Activated CD4-positive, alpha-beta T cell treated with anti-CD3 and anti-CD28 coated beads for 36 hours (primary cell): Measurements from ENCODE around the gene COL7A1. TPM values are rescaled to one million over a fixed set of nuclear protein-coding genes. Genes with fewer than 3 reads are reported as not detected.
A peak's percentile ranks its signal among the peaks of the same experiment; 100 is the strongest.

Experiments used
- ATAC-seq: fragments of 200-7000 bp; cut with Tn5 transposase; one replicate; pipeline ENCODE4 v1.10.0; 2021; ENCODE audit warnings: mild to moderate bottlenecking, moderate library complexity
- CTCF ChIA-PET: fragments of 350-600 bp; sonication (Branson Sonifier 250); formaldehyde crosslinking; loops from one replicate; lab custom pipeline; 2021; ENCODE audit warnings: antibody characterized with exemption; lab: Charles Lee
- POLR2A ChIA-PET: fragments of 350-600 bp; sonication (Branson Sonifier 250); formaldehyde crosslinking; loops from one replicate; lab custom pipeline; 2021; ENCODE audit warnings: antibody characterized with exemption, inconsistent platforms; lab: Charles Lee
- DNase-seq: peaks from one replicate; pipeline ENCODE4 v3.0.0-alpha.2; 2020
- H3K27ac Mint-ChIP-seq: one replicate; pipeline ENCODE4 v1.8.0; 2021; ENCODE audit warnings: mixed read lengths
- H3K27me3 Mint-ChIP-seq: one replicate; pipeline ENCODE4 v1.8.0; 2021; ENCODE audit warnings: mixed read lengths
- H3K36me3 Mint-ChIP-seq: one replicate; pipeline ENCODE4 v1.8.0; 2021; ENCODE audit warnings: low read depth, mixed read lengths
- H3K4me1 Mint-ChIP-seq: one replicate; pipeline ENCODE4 v1.8.0; 2021; ENCODE audit warnings: mixed read lengths
- H3K4me3 Mint-ChIP-seq: one replicate; pipeline ENCODE4 v1.8.0; 2021; ENCODE audit warnings: mild to moderate bottlenecking, moderate library complexity, mixed read lengths
- H3K9me3 Mint-ChIP-seq: one replicate; pipeline ENCODE4 v1.8.0; 2021; ENCODE audit warnings: low read depth, mixed read lengths
- intact Hi-C, 2 experiments: fragments of 100-400 bp; cut with DNase I in 1 of 2; cut with micrococcal nuclease in 1 of 2; formaldehyde crosslinking; loops; one replicate each; pipeline versions ENCODE4 v1.14.2 to v1.15.1; 2022 to 2024; cut with DNase I, micrococcal nuclease
- total RNA-seq, 2 experiments: library from RNA; stranded (reverse); gene quantifications; one replicate each; pipeline ENCODE4 v1.2.3, GENCODE V29; 2021

COL7A1 gene
- total RNA-seq, 2 experiments from 2014 or later: 0.65 to 0.85 TPM

- peak; percentile 96 for ATAC-seq
- Mint-ChIP-seq H3K4me1 (peaks cover 9% of the 10 kb centered on the region), H3K9me3 (no peaks in the 10 kb centered on the region), H3K27me3 (no peaks in the 10 kb centered on the region), H3K4me3 (no peak overlapping the region), H3K27ac (no peak overlapping the region), H3K36me3 (peaks cover 30% of the 10 kb centered on the region)
- DNase-seq: peak; percentile 89
- CTCF ChIA-PET: interaction anchor here (0.5 to 4.0 kb wide), 23 partner anchors 8 to 280 kb away, joined by 3 to 39 read pairs (median 4); partner anchors contain the start of genes ATRIP, CCDC51, PFKFB4 and SHISA5
- POLR2A ChIA-PET: no interaction called here
- intact Hi-C loops: loop anchor here (1.0 to 5.0 kb wide), 6 partner anchors 82 to 316 kb away; partner anchors contain the start of gene ATRIP (in 1 of the 2)
These were observed 46.1 kb downstream of the COL7A1 start for GRCh38 chr3:48548729-48549705.

DNA sequence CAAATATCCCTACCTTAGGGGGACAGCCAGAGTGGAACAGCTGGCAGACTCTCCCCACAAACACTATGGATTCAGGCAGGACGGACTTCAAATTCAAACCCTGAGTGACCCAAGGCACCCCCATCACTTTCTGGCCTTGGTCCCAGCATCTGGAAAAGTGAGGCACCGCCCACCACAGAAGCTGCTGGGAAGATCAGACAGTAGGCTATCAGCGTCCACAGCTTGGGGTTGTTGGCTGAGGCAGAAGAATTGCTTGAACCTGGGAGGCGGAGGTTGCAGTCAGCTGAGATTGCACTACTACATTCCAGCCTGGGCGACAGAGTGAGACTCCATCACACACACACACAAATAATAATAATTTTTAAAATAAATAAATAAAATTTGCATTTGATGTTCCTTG is 47.0 kb downstream of the COL7A1 start:
- Mint-ChIP-seq H3K4me3 (no peak overlapping the region), H3K4me1 (peaks cover 9% of the 10 kb centered on the region), H3K27ac (no peak overlapping the region), H3K27me3 (no peaks in the 10 kb centered on the region), H3K36me3 (peaks cover 36% of the 10 kb centered on the region), H3K9me3 (no peaks in the 10 kb centered on the region)
- ChIA-PET POLR2A (no interaction called here), CTCF (interaction anchor here (0.6 to 3.9 kb wide), 9 partner anchors 8 to 1128 kb away, joined by 3 to 29 read pairs (median 4); partner anchors contain the start of gene PFKFB4)
- intact Hi-C loops: loop anchor here (1.0 to 5.0 kb wide), 6 partner anchors 81 to 315 kb away; partner anchors contain the start of gene ATRIP (in 1 of the 2)
- DNase-seq (no peak), ATAC-seq (no peak)

DNA sequence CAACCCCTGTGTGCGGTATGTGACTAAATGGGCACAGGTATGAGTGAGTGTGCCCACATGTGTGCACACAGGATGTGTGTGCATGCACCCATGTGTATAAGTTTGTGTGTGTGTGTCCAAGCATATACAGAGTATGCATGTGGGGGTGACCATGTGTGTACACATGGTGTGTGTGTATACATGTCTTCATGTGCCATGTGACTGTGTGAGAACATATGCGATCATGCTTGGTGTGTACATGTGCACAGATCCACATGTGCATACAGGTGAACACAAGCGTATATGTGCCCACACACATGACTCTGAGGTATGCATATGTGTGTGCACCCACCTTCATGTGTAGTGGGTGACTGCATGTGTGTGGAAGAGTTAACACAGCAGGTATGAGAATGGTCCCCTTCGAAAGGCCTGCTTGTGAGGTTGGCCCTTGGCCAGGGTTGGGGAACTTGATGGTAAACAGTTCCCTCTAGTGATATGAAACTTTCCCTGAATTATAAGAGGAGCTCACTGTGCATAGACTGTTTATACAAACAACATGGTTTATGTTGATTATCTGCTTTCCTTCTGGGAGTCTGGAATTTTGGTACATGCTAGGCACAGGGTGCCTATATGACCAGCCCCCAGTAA is 48.8 kb downstream of the COL7A1 start:
- intact Hi-C loops: loop anchor here in 1 of 2 experiments (5.0 kb wide), 1 partner anchor 79 kb away; a partner anchor contains a TSS

GRCh38 chr3:48544141-48544540 is 51.0 kb downstream of the COL7A1 start:
- Mint-ChIP-seq H3K4me3 (no peak overlapping the region), H3K4me1 (peaks cover 9% of the 10 kb centered on the region), H3K27ac (no peak overlapping the region), H3K9me3 (no peaks in the 10 kb centered on the region), H3K36me3 (peaks cover 43% of the 10 kb centered on the region), H3K27me3 (no peaks in the 10 kb centered on the region)
- CTCF ChIA-PET: interaction anchor here (2.1 kb wide), 1 partner anchor 108 kb away, joined by 10 read pairs; no protein-coding TSS in a partner anchor
- intact Hi-C loops: no loop called here
- DNase-seq (no peak), ATAC-seq (no peak)
- POLR2A ChIA-PET: no interaction called here

More for the DNA sequence above, 48.8 kb downstream of the COL7A1 start:
- Mint-ChIP-seq H3K27ac (no peak overlapping the region), H3K9me3 (no peaks in the 10 kb centered on the region), H3K4me1 (peaks cover 9% of the 10 kb centered on the region), H3K36me3 (peaks cover 41% of the 10 kb centered on the region), H3K4me3 (no peak overlapping the region), H3K27me3 (no peaks in the 10 kb centered on the region)
- CTCF ChIA-PET: interaction anchor here (0.9 to 3.9 kb wide), 4 partner anchors 11 to 146 kb away, joined by 3 to 29 read pairs (median 6); no protein-coding TSS in a partner anchor
- DNase-seq (no peak), ATAC-seq (no peak)
- POLR2A ChIA-PET: no interaction called here

DNA sequence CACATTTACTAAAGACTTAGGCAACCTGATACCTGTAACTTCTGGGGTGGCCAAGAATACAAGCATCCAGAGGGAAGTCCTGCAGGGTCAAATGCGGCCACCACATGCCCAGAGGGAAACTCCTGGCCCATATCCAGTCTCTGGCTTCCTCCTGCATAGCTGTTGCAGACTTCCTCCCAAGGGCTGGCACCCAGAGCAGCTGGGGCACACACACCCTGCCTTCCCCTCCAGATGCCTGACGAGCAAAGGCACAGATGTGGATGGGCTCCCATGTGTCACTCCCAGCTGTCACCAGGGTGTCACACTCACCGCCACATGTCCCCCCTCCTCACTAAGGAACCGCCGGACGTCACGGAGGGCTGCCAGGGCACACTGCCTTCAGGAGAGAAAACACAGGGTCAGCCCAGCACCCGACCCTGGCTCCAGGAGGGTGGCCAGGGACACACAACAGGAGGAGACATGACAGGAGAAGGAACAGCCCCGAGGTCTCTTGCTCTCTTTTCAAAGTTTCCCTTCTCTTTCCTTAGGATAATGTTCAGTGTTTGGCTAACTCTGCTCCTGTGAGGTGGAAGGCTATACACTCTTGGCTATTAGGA is 51.8 kb downstream of the COL7A1 start:
- intact Hi-C loops: no loop called here
- no peaks in the 10 kb centered on the region for H3K27me3 Mint-ChIP-seq
- no peaks in the 10 kb centered on the region for H3K9me3 Mint-ChIP-seq
- ATAC-seq (no peak), DNase-seq (no peak)
- H3K27ac Mint-ChIP-seq: no peak overlapping the region
- POLR2A ChIA-PET: no interaction called here
- CTCF ChIA-PET: interaction anchor here (2.1 kb wide), 1 partner anchor 107 kb away, joined by 10 read pairs; no protein-coding TSS in a partner anchor
- peaks cover 43% of the 10 kb centered on the region for H3K36me3 Mint-ChIP-seq
- peaks cover 4% of the 10 kb centered on the region for H3K4me1 Mint-ChIP-seq
- H3K4me3 Mint-ChIP-seq: no peak overlapping the region

DNA sequence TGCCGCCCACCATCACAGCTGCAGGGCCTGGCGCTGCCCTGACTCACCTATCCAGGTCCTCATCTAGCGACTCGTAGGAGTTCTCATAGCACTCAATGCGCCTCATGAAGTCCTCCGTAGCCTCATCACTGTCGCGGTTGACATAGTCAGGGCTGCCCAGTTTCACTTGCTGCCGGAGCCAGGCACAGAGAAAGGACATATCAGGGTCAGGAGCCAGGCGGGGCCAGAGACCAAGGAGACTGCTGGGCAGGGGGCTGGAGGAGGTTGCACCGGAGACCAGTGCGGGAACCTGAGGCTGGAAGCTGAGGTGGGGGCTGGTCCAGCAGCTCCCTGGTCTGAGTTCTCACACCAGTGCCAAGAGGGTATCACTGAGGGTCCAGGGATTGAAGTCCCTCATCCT is 56.7 kb downstream of the COL7A1 start:
- Mint-ChIP-seq H3K9me3 (no peaks in the 10 kb centered on the region), H3K4me3 (no peak overlapping the region), H3K4me1 (no peaks in the 10 kb centered on the region), H3K27me3 (no peaks in the 10 kb centered on the region), H3K36me3 (peaks cover 53% of the 10 kb centered on the region), H3K27ac (no peak overlapping the region)
- ATAC-seq (no peak), DNase-seq (no peak)
- ChIA-PET POLR2A (no interaction called here), CTCF (interaction anchor here (1.2 kb wide), 2 partner anchors 11 to 102 kb away, joined by 4 to 6 read pairs; no protein-coding TSS in a partner anchor)
- intact Hi-C loops: no loop called here

DNA sequence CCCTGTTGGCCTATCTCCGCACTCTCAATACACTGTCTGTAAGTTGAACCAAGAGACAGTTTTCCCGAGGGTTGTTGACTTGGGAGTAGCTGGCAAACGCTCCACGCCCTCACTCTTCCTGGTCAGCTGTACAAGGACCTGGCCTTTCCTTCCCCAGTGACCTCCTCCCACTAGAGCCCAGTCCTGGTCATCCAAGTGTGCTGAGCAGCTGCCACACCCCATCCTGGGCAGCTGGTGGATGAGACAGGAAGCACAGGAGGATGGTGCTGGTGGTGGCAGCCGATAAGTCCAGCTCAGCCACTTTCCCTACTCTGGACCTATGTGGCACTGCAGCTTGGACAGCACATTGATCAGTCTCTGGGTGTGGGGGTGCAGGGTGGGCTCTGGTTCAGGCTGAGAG is 58.3 kb downstream of the COL7A1 start:
- Mint-ChIP-seq H3K9me3 (no peaks in the 10 kb centered on the region), H3K4me1 (no peaks in the 10 kb centered on the region), H3K27ac (no peak overlapping the region), H3K36me3 (peaks cover 53% of the 10 kb centered on the region), H3K27me3 (no peaks in the 10 kb centered on the region), H3K4me3 (no peak overlapping the region)
- POLR2A ChIA-PET: no interaction called here
- peak; percentile 12 for ATAC-seq
- DNase-seq: no peak
- intact Hi-C loops: no loop called here
- CTCF ChIA-PET: no interaction called here

DNA sequence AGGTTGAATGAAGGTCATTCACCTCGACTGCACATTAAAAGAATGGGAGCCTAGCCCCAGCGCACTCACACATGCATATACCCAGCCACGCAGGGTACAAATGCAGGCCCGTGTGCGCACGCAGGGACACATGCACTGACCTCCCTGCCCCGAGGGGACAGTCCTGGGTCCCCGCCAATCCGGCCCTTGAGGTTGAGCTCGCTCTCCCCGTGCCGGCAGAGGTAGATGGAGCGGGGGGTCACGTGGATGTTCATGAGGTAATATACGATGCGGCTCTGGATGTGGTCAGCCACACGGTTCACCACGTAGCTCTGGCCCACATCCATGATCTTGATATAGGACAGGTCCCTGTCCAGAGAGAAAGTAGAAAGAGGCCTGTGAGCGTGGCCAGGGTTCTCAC is 59.0 kb downstream of the COL7A1 start:
- intact Hi-C loops: no loop called here
- H3K4me1 Mint-ChIP-seq: no peaks in the 10 kb centered on the region
- no peaks in the 10 kb centered on the region for H3K27me3 Mint-ChIP-seq
- ATAC-seq: no peak
- peaks cover 56% of the 10 kb centered on the region for H3K36me3 Mint-ChIP-seq
- DNase-seq: no peak
- no peak overlapping the region for H3K27ac Mint-ChIP-seq
- ChIA-PET POLR2A (no interaction called here), CTCF (no interaction called here)
- no peaks in the 10 kb centered on the region for H3K9me3 Mint-ChIP-seq
- H3K4me3 Mint-ChIP-seq: no peak overlapping the region

DNA sequence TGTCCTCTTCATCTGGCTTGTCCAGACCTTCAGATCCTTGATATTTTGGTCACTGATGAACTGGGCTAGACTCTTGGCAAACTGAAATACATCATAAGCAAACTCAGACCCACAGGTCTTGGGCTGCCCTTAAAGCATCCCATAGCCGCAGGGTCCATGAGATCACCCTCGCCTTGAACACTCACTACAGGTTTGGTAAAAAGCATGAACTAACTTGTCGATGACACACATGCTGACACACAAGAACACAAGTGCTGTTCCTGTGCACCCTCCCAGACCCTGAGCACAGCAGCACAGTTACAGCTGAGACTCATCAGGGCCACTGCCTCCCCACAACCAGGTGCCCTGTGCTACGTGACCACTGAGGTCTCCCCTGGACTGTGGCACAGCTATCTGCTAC is 59.6 kb downstream of the COL7A1 start:
- ATAC-seq (no peak), DNase-seq (no peak)
- Mint-ChIP-seq H3K27me3 (no peaks in the 10 kb centered on the region), H3K36me3 (peaks cover 56% of the 10 kb centered on the region), H3K9me3 (no peaks in the 10 kb centered on the region), H3K27ac (no peak overlapping the region), H3K4me3 (no peak overlapping the region), H3K4me1 (no peaks in the 10 kb centered on the region)
- POLR2A ChIA-PET: no interaction called here
- CTCF ChIA-PET: no interaction called here
- intact Hi-C loops: no loop called here

DNA sequence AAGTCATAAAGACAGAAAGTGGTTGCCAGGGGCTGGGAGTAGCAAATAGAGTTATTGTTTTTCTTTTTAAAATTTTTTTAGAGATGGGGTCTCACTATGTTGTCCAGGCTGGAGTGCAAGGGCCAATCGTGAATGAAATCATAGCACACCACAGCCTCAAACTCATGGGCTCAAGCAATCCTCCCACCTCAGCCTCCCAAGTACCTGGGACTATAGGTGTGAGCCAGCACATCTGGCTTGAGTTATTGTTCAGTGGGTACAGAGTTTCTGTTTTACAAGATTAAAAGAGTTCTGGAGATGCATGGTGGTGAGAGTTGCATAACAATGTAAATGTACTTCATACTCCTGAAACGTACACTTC is 62.2 kb downstream of the COL7A1 start:
- DNase-seq (no peak), ATAC-seq (no peak)
- Mint-ChIP-seq H3K9me3 (no peaks in the 10 kb centered on the region), H3K4me1 (no peaks in the 10 kb centered on the region), H3K27me3 (no peaks in the 10 kb centered on the region), H3K36me3 (peaks cover 45% of the 10 kb centered on the region), H3K4me3 (no peak overlapping the region), H3K27ac (no peak overlapping the region)
- ChIA-PET POLR2A (interaction anchor here (0.6 kb wide), 1 partner anchor 8 kb away, joined by 3 read pairs; no protein-coding TSS in a partner anchor), CTCF (interaction anchor here (0.9 to 1.7 kb wide), 5 partner anchors 17 to 132 kb away, joined by 3 to 4 read pairs (median 3); no protein-coding TSS in a partner anchor)
- intact Hi-C loops: no loop called here
